HG03108 (cell line): Measurements from ENCODE around the gene CD109.
"Not testable (repeated sequence)": the region's sequence is repeated elsewhere in the genome, so short reads cannot be mapped to it uniquely, and the experiment has no call there.

Experiments used
- ATAC-seq: cut with Tn5 transposase; IDR thresholded peaks from one replicate; pipeline ENCODE4 v1.9.1; 2021; ENCODE audit warnings: moderate library complexity; ENCODE audit not compliant: unreplicated experiment

The CD109 gene

DNA sequence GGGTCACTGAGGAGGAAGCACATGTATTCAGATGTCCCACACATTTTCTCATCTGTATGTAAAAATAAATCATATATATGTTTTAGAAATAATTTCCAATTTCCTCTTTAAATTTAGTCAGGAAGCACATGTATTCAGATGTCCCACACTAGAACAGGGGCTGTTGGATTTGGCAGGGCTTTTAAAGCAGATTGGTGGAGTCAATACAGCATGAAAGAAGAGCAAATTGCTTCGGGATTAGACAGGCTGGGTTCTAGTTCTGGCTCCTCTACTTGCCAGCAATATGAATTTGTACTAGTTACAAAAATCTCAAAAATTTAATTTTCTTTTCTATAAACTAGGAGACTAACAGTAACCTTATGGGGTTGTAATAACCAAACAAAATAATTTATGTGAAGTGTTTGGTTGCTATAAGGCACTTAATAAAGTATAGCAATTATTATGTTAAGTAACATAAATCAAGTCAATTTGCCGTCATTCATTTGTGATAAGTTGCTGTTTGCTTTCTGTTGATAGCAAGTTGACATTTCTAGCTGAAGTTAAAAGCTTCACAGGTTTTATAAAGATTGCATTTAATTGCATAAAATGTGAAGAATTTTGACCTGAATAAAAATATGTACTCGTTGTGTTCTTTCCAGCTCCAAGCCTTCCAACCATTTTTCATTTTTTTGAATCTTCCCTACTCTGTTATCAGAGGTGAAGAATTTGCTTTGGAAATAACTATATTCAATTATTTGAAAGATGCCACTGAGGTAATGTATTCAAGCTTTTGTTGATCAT lies 88.9 kb downstream of the CD109 start:
- no peak for ATAC-seq

- ATAC-seq = no peak
Measured at GRCh38 chr6:73790574-73790973, 94.6 kb downstream of the CD109 start.

DNA sequence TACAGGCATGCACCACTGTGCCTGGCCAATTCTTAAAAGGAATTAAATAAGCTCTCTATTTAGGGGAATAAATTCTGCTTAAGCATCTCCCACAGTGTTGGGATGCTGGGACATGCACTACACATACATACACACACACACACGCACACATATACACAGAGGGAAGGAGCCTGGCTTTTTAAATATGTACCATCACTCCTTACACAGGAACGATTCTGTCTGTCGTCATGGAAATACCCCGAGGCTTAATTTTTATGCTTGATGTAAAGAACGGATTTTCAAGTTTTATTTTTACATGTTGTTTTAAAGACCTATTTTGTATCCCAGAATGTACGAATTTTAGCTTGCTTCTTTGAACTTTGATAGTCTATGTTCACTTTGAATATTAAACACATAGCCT lies 95.3 kb downstream of the CD109 start:
- no peak for ATAC-seq

DNA sequence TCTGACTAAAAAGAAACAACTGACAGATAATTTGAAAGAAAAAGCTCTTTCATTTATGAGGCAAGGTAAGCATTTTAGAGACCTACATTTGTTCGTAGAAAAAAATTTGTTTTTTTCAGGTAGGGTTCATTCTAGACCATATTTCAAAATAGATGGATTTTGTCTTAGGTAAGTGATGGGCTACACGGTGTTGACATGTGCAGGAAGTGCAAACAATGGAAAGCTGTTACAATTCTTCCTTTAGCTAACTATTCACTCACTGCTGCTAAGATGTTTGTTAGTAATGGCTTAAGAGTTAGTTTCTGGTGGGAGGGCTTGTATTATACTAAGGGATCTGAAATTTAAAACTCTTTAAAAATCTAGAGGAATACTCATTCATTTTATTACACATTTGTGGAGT lies 96.7 kb downstream of the CD109 start:
- no peak for ATAC-seq

DNA sequence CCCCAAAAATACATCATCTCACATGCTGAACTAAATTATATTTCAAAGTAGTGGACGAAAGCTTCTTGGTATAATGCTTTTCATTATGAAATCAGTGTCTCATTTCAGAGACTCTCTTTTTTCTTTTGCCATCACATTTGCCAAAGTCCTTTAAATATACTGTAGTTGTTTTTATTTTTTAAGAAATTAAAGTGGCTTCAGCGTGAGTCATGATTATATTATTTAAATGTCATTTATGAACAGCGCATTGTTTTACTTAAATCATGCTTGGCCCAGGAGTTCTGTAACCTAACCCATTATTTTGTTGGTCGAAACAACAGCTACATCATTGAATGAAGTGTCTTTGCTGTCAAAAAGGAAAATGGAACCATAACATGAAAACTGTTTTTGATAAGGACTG lies 100.9 kb downstream of the CD109 start:
- ATAC-seq = no peak

DNA sequence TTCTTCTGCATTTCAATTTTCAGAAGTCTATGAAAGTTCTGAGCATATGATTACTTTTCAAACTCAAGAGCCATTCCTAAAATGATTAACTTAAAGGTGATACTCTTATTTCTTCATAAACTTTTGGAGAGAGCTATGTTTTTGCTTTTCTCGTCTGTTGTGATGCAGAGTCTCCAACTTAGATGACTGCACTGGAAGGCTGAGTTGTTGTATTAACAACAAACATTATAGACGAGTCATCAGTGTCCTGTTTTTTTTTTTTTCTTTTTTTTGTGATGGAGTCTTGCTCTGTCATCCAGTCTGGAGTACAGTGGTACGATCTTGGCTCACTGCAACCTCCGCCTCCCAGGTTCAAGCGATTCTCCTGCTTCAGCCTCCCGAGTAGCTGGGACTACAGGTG lies 101.9 kb downstream of the CD109 start:
- ATAC-seq = no peak

- ATAC-seq = no peak
Measured at GRCh38 chr6:73798592-73798991, 102.6 kb downstream of the CD109 start.

GRCh38 chr6:73800997-73801396 lies 105.0 kb downstream of the CD109 start:
- ATAC-seq = no peak

GRCh38 chr6:73801652-73802268 lies 105.8 kb downstream of the CD109 start:
- no peak for ATAC-seq

DNA sequence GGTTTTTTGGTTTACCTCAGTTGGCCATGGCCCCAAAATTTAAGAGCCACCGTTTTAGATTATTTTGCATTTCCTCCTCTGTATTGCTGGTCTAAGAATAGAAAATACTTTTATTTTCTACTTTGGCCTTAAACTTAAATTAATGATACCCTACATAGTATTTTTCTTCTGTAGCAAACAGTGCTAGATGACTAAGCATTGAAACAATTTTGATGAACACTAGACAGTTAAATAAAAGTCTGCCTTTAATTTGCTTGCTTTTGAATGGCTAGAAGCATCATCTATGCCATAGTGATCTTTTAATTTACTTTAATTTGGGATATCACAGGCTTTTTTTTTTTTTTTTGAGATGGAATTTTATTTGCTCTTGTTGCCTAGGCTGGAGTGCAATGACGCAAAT lies 106.4 kb downstream of the CD109 start:
- no peak for ATAC-seq

GRCh38 chr6:73803562-73804241 lies 107.7 kb downstream of the CD109 start:
- no peak for ATAC-seq

GRCh38 chr6:73805221-73805620 lies 109.2 kb downstream of the CD109 start:
- not testable (repeated sequence) for ATAC-seq

- not testable (repeated sequence) for ATAC-seq
Measured at GRCh38 chr6:73805982-73806381, 110.0 kb downstream of the CD109 start.

DNA sequence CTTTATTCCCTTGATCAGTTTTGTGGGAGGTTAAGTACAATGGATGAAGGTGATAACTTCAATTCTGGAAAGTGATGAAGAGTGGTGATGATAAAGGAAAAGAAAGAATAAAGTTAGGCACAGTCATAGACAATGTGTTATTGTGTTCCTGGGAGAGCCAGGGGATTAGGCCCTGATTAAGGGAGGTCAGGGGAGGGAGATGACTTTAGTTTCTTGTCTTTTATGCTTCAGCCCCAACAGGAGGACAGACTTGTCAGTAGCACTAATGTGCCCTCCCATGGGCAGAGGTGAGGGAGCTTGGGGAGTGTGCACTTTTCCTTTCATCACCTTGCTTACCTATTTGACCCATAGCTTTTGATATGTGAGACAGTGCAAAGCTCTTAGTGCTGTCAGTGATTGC lies 115.7 kb downstream of the CD109 start:
- no peak for ATAC-seq

- ATAC-seq = no peak
Measured at GRCh38 chr6:73817253-73817652, 121.2 kb downstream of the CD109 start.

- ATAC-seq = no peak
Measured at GRCh38 chr6:73823046-73823735, 127.2 kb downstream of the CD109 start.

- ATAC-seq = no peak
Measured at GRCh38 chr6:73823832-73824231, 127.8 kb downstream of the CD109 start.

DNA sequence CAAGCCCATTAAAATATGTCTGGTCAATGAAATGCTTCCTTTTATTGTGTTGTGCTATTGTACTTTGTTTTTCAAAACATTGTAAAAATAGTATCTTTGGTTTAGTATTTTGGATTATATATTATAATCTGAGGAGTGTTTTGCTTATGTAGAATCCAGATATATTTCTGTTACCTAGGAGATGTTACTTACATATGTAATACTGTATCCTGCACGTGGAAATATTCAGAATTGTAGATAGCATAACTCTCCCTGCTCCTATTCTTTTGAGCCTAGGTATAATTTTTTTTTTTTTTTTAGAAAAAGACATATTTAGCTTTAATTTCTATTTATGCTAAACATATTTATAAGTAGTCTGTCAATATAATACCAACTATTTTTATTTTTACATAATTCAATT lies 130.6 kb downstream of the CD109 start:
- ATAC-seq = no peak

DNA sequence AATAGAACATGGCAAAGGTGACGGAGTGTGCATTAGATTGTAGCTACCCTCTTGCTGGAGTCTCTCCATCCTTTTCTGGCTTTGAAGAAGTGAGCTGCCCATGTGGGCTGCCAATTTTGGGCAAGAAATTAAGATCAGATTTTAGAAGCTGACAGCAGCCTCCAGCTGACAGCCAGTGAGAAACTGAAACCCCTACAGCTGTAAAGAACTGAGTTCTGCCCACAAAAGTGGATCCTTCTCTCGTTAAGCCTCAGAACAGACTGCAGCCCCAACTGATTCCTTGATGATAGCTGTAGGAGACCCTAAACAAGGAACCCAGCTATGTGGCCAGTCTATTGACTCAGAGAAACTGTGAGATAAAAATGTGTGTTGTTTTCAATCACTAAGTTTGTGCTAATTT lies 134.1 kb downstream of the CD109 start:
- ATAC-seq = no peak

DNA sequence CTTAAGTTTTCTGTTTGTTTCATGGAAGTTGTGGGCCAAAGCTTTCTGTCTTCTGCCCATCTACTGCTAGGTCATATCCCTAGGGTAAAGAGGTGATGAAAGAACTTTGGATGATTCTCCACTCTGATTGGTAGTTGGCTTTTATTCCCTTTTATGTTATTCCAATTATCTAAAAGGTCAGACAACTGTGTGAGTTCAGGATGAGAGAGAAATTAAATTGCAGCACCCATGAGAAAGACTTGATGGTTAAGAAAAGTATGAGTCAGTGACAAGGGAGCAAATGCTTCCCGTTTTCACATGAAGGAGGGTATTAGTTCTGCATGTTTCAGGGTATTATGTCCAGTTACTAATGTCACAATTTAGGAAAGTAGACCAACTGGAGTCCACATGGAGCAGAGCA lies 136.3 kb downstream of the CD109 start:
- no peak for ATAC-seq

DNA sequence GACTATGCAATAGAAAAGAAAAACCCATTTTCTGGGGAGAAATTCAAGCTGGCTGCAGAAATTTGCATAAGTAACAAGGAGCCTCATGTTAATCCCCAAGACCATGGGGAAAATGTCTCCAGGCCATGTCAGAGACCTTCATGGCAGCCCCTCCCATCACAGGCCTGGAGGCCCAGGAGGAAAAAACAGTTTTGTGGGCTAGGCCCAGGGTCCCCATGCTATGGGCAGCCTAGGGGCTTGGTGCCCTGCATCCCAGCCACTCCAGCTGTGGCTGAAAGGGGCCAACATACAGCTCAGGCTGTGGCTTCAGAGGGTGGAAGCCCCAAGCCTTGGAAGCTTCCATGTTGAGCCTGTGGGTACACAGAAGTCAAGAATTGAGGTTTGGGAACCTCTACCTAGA lies 148.7 kb downstream of the CD109 start:
- not testable (repeated sequence) for ATAC-seq

GRCh38 chr6:73851048-73851447 lies 155.0 kb downstream of the CD109 start:
- not testable (repeated sequence) for ATAC-seq
